Daoy (cell line): ENCODE data around the gene ZMPSTE24. TPM values are rescaled to one million over a fixed set of nuclear protein-coding genes. Genes with fewer than 3 reads are reported as not detected.
A peak's percentile ranks its signal among the peaks of the same experiment; 100 is the strongest.
"Not testable (repeated sequence)": the region's sequence is repeated elsewhere in the genome, so short reads cannot be mapped to it uniquely, and the experiment has no call there.

Experiments used
- DNase-seq: peaks from one replicate; pipeline ENCODE4 v3.0.0-alpha.2; 2015; ENCODE audit warnings: low read depth
- total RNA-seq: library from RNA; depleted of rRNA; stranded (reverse); fragments of >200 nt; shearing (Covaris generic); gene quantifications from 2 replicates; pipeline ENCODE4 v1.2.3, GENCODE V29; 2014; rRNA removed

Gene ZMPSTE24
- total RNA-seq, result 67.4 and 72.9 TPM in 2 replicates

GRCh38 chr1:40257688-40258444, at the start of gene ZMPSTE24:
TSS of gene ZMPSTE24 (plus strand) at chr1:40258236. CDS start at chr1:40258272, 36 bp downstream.
- peak; percentile 98 for DNase-seq

- DNase-seq, result no peak
These were observed 47.4 kb upstream of the ZMPSTE24 start for GRCh38 chr1:40210511-40211204.

- DNase-seq, result no peak
These were observed 39.7 kb upstream of the ZMPSTE24 start for GRCh38 chr1:40218333-40218732.

GRCh38 chr1:40221471-40221905, 36.5 kb upstream of the ZMPSTE24 start:
- DNase-seq, result not testable (repeated sequence)

GRCh38 chr1:40221977-40222772, 35.9 kb upstream of the ZMPSTE24 start:
- DNase-seq, result no peak

GRCh38 chr1:40224040-40224439, 34.0 kb upstream of the ZMPSTE24 start:
- no peak for DNase-seq

- no peak for DNase-seq
These were observed 31.8 kb upstream of the ZMPSTE24 start for GRCh38 chr1:40226192-40226591.

- DNase-seq, result no peak
These were observed 25.6 kb upstream of the ZMPSTE24 start for GRCh38 chr1:40232444-40232843.

GRCh38 chr1:40239626-40240025, 18.4 kb upstream of the ZMPSTE24 start:
- DNase-seq, result no peak

GRCh38 chr1:40240390-40240789, 17.6 kb upstream of the ZMPSTE24 start:
- DNase-seq, result no peak

- DNase-seq, result no peak
These were observed 16.7 kb upstream of the ZMPSTE24 start for GRCh38 chr1:40241362-40241761.

GRCh38 chr1:40243351-40243750, 14.7 kb upstream of the ZMPSTE24 start:
- DNase-seq, result peak; percentile 19

GRCh38 chr1:40244138-40244744, 13.8 kb upstream of the ZMPSTE24 start:
- no peak for DNase-seq

GRCh38 chr1:40245686-40246085, 12.3 kb upstream of the ZMPSTE24 start:
- no peak for DNase-seq

- no peak for DNase-seq
These were observed 10.4 kb upstream of the ZMPSTE24 start, which contains the start of gene TMCO2 for GRCh38 chr1:40247655-40248054. TSS of gene TMCO2 (plus strand) at chr1:40247937. CDS start at chr1:40247994, 57 bp downstream.

GRCh38 chr1:40248412-40248811, 9.6 kb upstream of the ZMPSTE24 start:
- no peak for DNase-seq

GRCh38 chr1:40251456-40251855, 6.6 kb upstream of the ZMPSTE24 start:
- DNase-seq, result no peak

- no peak for DNase-seq
These were observed 5.4 kb upstream of the ZMPSTE24 start for GRCh38 chr1:40252601-40253000.

GRCh38 chr1:40255231-40255630, 2.8 kb upstream of the ZMPSTE24 start:
- no peak for DNase-seq

- DNase-seq, result no peak
These were observed 1.5 kb upstream of the ZMPSTE24 start for GRCh38 chr1:40256401-40257084.

GRCh38 chr1:40257313-40257687, 736 bp upstream of the ZMPSTE24 start:
- DNase-seq, result no peak
